HepG2 (cell line): ENCODE data around the gene ABHD17A. TPM values are rescaled to one million over a fixed set of nuclear protein-coding genes. Genes with fewer than 3 reads are reported as not detected.

Experiments used
- AHDC1 ChIP-seq: sonication (generic); formaldehyde crosslinking; IDR thresholded peaks from 2 replicates; pipeline ENCODE4 v1.5.1; 2020; ENCODE audit warnings: mild to moderate bottlenecking, missing genetic modification reagents, borderline replicate concordance
- ARNTL ChIP-seq: sonication (generic); formaldehyde crosslinking; IDR thresholded peaks from 2 replicates; pipeline ENCODE4 v1.4.0; 2020; ENCODE audit warnings: mild to moderate bottlenecking, missing genetic modification reagents
- ATF4 ChIP-seq, 2 experiments: fragments of 450-650 bp in 1 of 2; sonication (generic) in 1 of 2; formaldehyde crosslinking; IDR thresholded peaks; 2 replicates each; pipeline versions ENCODE4 v1.5.0 to v1.8.0; 2020 to 2022; ENCODE audit warnings: mild to moderate bottlenecking in 1 of 2, missing genetic modification reagents in 1 of 2
- CBX5 ChIP-seq: sonication (generic); formaldehyde crosslinking; IDR thresholded peaks from 2 replicates; pipeline ENCODE4 v1.4.0; 2020; ENCODE audit warnings: missing genetic modification reagents, borderline replicate concordance
- HIVEP1 ChIP-seq: sonication (generic); formaldehyde crosslinking; IDR thresholded peaks from 2 replicates; pipeline ENCODE4 v1.4.0; 2020; ENCODE audit warnings: mild to moderate bottlenecking, missing genetic modification reagents
- HOXA3 ChIP-seq: sonication (generic); formaldehyde crosslinking; IDR thresholded peaks from 2 replicates; pipeline ENCODE4 v1.5.0; 2020; ENCODE audit warnings: missing genetic modification reagents
- KLF13 ChIP-seq: sonication (generic); formaldehyde crosslinking; IDR thresholded peaks from 2 replicates; pipeline ENCODE4 v1.4.0; 2020; ENCODE audit warnings: mild to moderate bottlenecking, missing genetic modification reagents
- MED1 ChIP-seq: sonication (generic); formaldehyde crosslinking; IDR thresholded peaks from 2 replicates; pipeline ENCODE4 v1.4.0; 2020; ENCODE audit warnings: missing genetic modification reagents
- MLX ChIP-seq: IDR thresholded peaks from 2 replicates; pipeline ENCODE4 v1.6.1; 2016
- MXI1 ChIP-seq: IDR thresholded peaks from 3 replicates; pipeline ENCODE4 v1.6.1; 2012; ENCODE audit warnings: low read depth, low read length, inconsistent platforms, borderline replicate concordance
- NFATC3 ChIP-seq: sonication (generic); formaldehyde crosslinking; IDR thresholded peaks from 2 replicates; pipeline ENCODE4 v1.5.1; 2020; ENCODE audit warnings: mild to moderate bottlenecking, missing genetic modification reagents
- REST ChIP-seq, 2 experiments: IDR thresholded peaks; 2 replicates each; pipeline ENCODE4 v1.6.1; 2011 to 2012; ENCODE audit warnings: low read length in 2 of 2, borderline replicate concordance in 1 of 2, low read depth in 1 of 2, mild to moderate bottlenecking in 1 of 2, moderate library complexity in 1 of 2
- RXRB ChIP-seq: IDR thresholded peaks from 2 replicates; pipeline ENCODE4 v1.6.1; 2016; ENCODE audit warnings: borderline replicate concordance, missing genetic modification reagents, missing compliant biosample characterization
- SAP130 ChIP-seq: IDR thresholded peaks from 2 replicates; pipeline ENCODE4 v1.6.1; 2016; ENCODE audit warnings: low read depth
- TEAD2 ChIP-seq: sonication (generic); formaldehyde crosslinking; IDR thresholded peaks from 2 replicates; pipeline ENCODE4 v1.9.0; 2021; ENCODE audit warnings: missing genetic modification reagents
- THAP11 ChIP-seq: IDR thresholded peaks from 2 replicates; pipeline ENCODE4 v1.6.1; 2016; ENCODE audit warnings: missing biosample characterization, missing genetic modification reagents
- TP53 ChIP-seq: sonication (generic); formaldehyde crosslinking; conservative IDR thresholded peaks from 2 replicates; pipeline ENCODE4 v1.4.0; 2020; ENCODE audit warnings: missing genetic modification reagents
- ZBTB7B ChIP-seq: sonication (generic); formaldehyde crosslinking; IDR thresholded peaks from 2 replicates; pipeline ENCODE4 v1.4.0; 2020; ENCODE audit warnings: missing genetic modification reagents
- ZNF180 ChIP-seq: sonication (generic); formaldehyde crosslinking; IDR thresholded peaks from 2 replicates; pipeline ENCODE4 v1.4.0; 2020; ENCODE audit warnings: low read depth, missing genetic modification reagents, borderline replicate concordance
- ZNF530 ChIP-seq: sonication (generic); formaldehyde crosslinking; IDR thresholded peaks from 2 replicates; pipeline ENCODE4 v1.5.0; 2020; ENCODE audit warnings: low read depth, mild to moderate bottlenecking, missing genetic modification reagents
- polyA plus RNA-seq, 8 experiments: library from polyadenylated mRNA; depleted of rRNA in 3 of 8; stranded (reverse) in 7 of 8; unstranded in 1 of 8; fragments of >200 nt; fragmentation: Illumina TruSeq in 4 of 8; extraction: Trizol in 4 of 8; gene quantifications; 2 replicates each; pipeline versions ENCODE4 v1.2.1 to v1.2.3, GENCODE V29; 2011 to 2016; ENCODE audit warnings: low read depth in 4 of 8, missing spikeins in 1 of 8, mixed read lengths in 1 of 8; ENCODE audit not compliant: insufficient read depth in 1 of 8
- total RNA-seq, 5 experiments: library from RNA; depleted of rRNA; stranded (reverse); fragments of >200 nt; fragmentation: Illumina TruSeq; extraction: Trizol; gene quantifications; 2 replicates each; pipeline ENCODE4 v1.2.3, GENCODE V29; 2016; ENCODE audit warnings: low read depth in 1 of 5

Gene ABHD17A
- total and polyA plus RNA-seq, 2 of the 13 experiments (the other 11 are each of a cell fraction or from before 2014, with no cell fraction given): 27.7 to 40.8 TPM

- TF ChIP-seq MXI1: no peak
- TF ChIP-seq THAP11: 0 out of 2 replicates have a peak, but pooled peaks have one; percentile 36
- TF ChIP-seq TP53 (CRISPR knock-in tag): no peak
- TF ChIP-seq ARNTL: peak; percentile 47; the same call in 1 of the 2 replicates
- TF ChIP-seq SAP130: peak; percentile 55; the same call in 1 of the 2 replicates
- TF ChIP-seq ZNF180 (CRISPR knock-in tag): no peak
- TF ChIP-seq MLX (CRISPR knock-in tag): no peak
- peak; percentile 73 for TF ChIP-seq HOXA3 (CRISPR knock-in tag)
- no peak for TF ChIP-seq AHDC1 (CRISPR knock-in tag)
- peak; percentile 66; the same call in 1 of the 2 replicates for TF ChIP-seq ZBTB7B (CRISPR knock-in tag)
- no peak for TF ChIP-seq ZNF530
- no peak for TF ChIP-seq KLF13 (CRISPR knock-in tag)
- no peak for TF ChIP-seq HIVEP1 (CRISPR knock-in tag)
- 0 out of 4 replicates have a peak, but pooled peaks of 1 of the 2 experiments have one; percentile 5 for TF ChIP-seq REST (IDR thresholded peaks at IDR 0.05; ENCODE audit: borderline replicate concordance in 1 of 2, low read depth in 1 of 2, low read length in 2 of 2)
- TF ChIP-seq CBX5 (CRISPR knock-in tag): no peak
- no peak for TF ChIP-seq TEAD2 (CRISPR knock-in tag)
- no peak for TF ChIP-seq ATF4 (CRISPR knock-in tag; IDR thresholded peaks at IDR 0.05)
- TF ChIP-seq MED1 (CRISPR knock-in tag): peak; percentile 51; the same call in 1 of the 2 replicates
- peak; percentile 33; the same call in 1 of the 2 replicates for TF ChIP-seq RXRB
- no peak for TF ChIP-seq NFATC3 (CRISPR knock-in tag)
Observed at GRCh38 chr19:1902923-1903322, 17.6 kb upstream of the ABHD17A start (continued).
